Stimulated activated naive CD8-positive, alpha-beta T cell treated with anti-CD3 and anti-CD28 coated beads, Interleukin-15, Interleukin-2, amounts not matched to agents 100 U/mL and 50 U/mL, for 24 hours (primary cell): Measurements from ENCODE around the gene GPC3.
"Not testable (repeated sequence)": the region's sequence is repeated elsewhere in the genome, so short reads cannot be mapped to it uniquely, and the experiment has no call there.

Experiments
- ATAC-seq: fragments of 150-1000 bp; cut with Tn5 transposase; one replicate; pipeline ENCODE4 v1.10.0; 2021
- DNase-seq: peaks from one replicate; pipeline ENCODE4 v3.0.0; 2021

GPC3 gene

DNA sequence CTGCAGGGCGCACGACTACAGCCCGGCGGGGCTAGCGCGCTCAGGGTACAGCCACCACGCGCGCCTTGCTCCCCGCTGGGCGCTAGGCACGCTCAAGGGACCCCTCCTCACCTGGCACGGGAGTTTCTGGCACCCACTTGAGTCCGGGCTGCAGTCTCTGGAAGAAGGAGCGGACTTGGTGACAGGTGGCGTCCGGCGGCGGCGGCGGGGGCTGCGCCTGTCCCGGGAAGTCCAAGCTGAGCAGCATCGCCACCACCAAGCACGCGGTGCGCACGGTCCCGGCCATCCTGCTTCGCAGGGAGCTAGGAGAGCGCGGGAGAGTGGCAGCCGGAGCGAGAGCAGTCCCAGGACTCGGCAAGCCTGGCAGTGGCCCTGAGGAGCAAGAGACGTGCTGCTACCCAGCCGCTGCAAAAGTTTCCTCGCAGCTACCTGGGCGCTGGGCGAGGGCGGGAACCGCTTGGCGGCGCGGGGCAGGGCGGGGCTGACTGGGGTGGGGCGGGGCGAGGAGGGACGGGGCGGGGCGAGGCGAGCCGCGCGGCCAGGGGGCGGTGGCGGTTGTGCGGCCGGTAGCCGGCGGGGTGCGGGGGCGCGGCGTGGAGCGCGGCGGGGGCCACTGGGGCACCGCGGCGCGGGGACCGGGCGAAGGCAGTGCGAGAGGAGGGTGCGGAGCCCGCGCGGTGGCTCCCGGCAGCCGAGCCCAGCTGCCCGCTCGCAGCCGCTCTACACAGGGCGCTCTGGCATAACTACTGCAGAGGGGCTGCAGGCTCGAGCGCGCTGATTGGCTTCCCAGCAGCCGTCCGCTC, at the start of gene GPC3:
GPC3 (minus strand) TSS at position 431 of the 803 bp plus-strand sequence.
- DNase-seq (peak; percentile 42), ATAC-seq (peak; percentile 85)

- ATAC-seq, result no peak
- DNase-seq, result no peak
These were observed 47.0 kb upstream of the GPC3 start for GRCh38 chrX:134032441-134032840.

DNA sequence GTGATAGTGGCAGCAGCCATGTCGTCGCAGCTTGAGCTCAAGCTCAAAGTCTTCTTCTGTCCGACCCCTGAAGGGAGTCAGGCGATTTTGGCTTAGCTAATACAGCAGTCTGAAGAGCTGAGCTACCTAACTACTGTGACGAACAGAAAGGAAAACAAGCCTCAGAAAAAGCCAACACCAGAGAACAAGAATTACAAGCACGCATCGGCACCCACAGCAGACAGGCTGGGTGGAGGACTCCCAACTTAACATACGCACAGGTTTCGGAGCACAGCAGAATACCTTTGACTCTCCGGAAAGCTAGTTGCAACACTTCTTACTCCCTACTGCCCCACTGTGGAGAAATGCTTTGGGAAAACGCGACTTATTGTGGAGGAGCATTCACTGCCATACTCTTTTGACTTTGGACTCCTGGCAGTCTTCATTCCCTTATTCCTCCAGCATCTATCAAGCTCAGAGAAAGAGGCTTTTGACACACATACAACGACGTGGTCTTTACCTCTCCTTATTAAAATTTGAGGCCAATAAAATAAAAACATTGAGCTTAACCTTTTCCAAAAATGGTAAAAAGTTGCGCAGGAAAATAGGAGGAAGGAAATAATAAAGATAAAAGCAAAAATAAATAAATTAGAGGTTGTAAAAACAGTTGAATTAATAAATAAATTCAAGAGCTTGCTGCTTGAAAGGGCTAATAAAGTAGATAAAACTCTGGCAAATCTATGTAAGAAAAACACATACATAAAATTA, 41.3 kb upstream of the GPC3 start:
- no peak for ATAC-seq
- peak; percentile 10 for DNase-seq

DNA sequence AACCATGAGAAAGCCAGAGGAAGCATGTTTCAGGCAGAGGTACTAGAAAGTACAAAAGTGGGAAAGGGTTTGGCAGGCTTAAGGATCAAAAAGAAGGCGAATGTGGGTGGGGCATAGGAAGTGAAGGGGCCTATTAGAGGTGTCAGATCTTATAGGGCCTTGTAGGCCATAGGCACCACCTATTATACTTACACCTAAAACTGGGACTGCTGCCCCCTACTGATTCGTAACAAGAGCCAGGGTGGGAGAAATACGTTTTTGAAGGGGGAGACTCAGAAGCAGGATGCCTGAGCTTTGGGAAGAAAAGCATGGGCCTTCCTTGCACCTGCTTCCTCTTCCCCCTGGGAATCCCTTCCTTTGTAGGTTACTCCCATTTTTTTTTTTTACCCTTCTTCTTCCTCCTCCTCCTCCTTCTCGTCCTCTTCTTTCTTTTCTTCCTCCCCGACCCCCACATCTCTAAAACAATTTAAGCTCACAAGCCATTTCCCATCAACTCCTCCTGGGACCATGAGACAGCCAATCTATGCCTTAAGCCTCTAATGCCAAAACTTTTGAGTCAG, 40.7 kb upstream of the GPC3 start:
- ATAC-seq, result no peak
- no peak for DNase-seq

DNA sequence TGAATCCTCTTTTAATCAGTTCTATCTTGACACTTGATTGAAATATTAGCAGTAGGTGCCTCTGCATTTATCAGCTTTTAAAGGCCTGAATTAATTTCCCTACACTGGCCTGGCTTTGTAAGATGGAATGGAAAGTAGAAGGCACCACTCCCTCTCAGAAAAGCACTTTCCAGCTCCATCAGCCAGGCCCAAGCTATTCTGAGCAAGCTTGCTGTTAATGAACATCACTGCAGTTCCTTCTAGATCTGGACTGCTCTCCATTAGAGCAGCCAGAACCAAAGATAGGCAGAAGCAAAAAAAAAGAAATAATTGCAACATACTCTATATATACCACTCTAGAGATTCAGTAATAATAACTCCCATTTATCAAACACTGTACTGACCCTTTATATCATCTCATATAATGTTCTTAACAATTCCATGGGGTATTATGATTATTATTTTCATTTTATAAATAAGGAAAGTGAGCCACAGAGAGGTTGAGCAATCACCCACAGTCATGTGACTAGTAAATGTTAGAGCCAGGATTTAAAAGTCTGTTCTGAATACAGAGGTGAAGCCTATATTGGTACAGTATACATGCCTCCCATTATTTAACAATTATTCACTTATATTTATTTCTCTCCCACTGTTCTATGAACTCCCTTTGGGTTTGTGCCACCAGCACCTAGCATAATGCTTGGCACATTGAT, 39.4 kb upstream of the GPC3 start:
- no peak for ATAC-seq

DNA sequence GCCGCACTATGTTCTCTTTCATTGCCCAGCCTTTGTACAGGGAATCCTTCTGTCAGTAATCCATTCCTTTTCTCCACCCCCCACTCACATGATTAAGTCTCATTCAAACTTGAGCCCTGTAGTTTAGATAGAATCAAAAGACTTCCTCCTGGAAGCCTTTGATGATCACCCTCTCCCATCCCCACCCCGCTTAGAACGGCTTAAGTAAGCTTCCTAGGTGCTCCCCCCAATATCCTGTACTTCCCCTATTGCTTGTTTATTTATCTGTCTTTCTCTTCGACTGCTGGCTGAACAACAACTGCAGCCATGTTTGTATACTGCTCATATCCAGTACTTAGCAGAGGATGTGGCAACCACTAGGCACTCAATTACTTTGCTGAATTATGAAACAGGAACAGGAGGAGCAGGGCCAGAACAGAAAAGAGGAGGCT, 38.5 kb upstream of the GPC3 start:
- DNase-seq, result no peak
- ATAC-seq, result no peak

More for the DNA sequence above, 39.4 kb upstream of the GPC3 start:
- no peak for DNase-seq

DNA sequence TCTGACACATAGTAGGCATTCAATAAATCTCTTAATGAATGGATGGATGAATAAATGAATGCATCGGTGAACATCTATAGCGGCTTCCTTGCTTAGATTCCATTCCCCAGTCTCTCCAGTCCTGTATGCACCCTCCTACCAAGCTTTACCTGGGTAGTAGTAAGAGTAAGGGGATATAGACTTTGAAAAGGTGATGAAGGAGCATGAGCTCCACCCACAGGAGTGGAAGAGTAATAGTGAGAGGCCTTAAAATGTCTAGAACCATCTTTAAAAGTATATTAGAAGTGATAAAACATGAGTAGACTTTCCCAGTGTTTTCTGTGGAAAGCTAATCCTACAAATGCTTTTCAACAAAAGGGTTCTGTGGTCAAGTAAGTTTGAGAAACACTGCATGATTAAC, 35.5 kb upstream of the GPC3 start:
- ATAC-seq, result no peak

DNA sequence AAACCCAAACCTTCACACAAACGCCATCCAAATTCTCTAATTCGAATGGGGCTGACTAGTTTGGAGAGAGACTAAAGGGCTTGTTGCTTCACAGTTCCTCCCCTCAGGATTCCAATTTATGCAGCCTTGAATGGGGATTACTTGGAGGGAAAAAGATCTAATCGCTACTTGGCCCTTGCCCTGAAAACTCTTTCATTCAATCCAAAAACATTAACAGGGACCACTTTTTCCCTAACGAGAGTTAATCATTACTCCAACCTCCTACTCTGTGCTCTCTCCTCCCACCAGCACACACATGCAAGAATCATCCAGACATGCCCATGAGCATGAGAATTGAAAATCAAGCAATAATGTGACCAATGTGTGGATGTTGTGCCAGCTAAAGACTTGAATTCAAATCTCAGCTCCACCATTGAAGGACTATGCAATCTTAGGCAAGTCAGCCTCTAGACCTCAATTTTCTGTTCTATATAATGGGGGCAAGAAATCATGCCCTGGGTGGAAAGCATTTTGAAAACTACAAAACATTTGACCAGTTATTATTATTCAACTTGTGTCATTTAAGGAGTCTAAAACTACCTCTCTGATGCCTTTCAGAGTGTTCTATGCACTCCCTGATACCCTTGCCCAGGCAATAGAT, 34.3 kb upstream of the GPC3 start:
- no peak for DNase-seq
- no peak for ATAC-seq

More for the DNA sequence above, 35.5 kb upstream of the GPC3 start:
- DNase-seq, result no peak

- not testable (repeated sequence) for DNase-seq, ATAC-seq
These were observed 30.9 kb upstream of the GPC3 start for GRCh38 chrX:134016309-134016708.

GRCh38 chrX:134015510-134015909, 30.1 kb upstream of the GPC3 start:
- DNase-seq, ATAC-seq: not testable (repeated sequence)

GRCh38 chrX:134013524-134013923, 28.1 kb upstream of the GPC3 start:
- ATAC-seq (no peak), DNase-seq (no peak)

DNA sequence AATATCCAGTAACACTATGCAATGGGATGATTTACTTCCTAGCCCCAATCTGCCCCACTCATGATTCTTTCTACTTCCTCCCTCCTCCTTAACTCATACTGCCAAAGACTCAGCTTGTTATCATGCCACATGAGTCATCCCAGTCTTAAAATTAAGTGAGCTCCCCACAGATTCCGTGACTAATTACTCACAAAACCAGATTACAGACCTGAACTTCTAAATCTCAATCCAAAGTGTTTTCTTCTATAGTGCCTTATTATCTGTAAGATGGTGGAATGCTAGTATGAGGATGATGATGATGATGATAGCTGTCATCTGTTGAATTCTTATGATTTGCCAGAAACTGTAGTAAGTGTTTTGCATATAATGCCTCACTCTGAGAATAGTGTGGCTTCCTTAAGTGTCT, 27.7 kb upstream of the GPC3 start:
- no peak for DNase-seq
- peak; percentile 81 for ATAC-seq

DNA sequence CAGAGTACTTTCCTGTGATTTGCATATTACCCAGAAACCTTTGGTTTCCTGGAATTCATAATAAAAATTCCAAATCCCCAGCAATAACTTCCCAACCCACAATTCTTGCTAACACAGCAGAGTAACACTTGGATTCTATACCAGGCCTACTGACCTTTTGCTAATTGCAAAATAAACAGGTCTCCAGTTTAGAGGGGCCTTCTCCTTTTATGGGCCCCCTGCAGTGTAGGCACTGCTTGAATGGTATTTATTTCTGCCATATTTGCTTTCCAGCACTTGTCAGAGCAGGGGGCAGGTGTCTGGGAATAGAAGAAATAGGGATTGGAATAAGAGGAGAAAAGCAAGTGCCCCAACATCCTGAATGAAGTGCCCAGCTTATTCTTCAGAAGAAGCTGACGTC, 25.3 kb upstream of the GPC3 start:
- no peak for DNase-seq

GRCh38 chrX:134007716-134008115, 22.3 kb upstream of the GPC3 start:
- no peak for ATAC-seq
- no peak for DNase-seq

More for the DNA sequence above, 25.3 kb upstream of the GPC3 start:
- no peak for ATAC-seq

GRCh38 chrX:134006484-134007161, 21.2 kb upstream of the GPC3 start:
- ATAC-seq, result peak; percentile 55
- no peak for DNase-seq

GRCh38 chrX:134004084-134004483, 18.7 kb upstream of the GPC3 start:
- ATAC-seq, result no peak
- no peak for DNase-seq

- DNase-seq (no peak), ATAC-seq (no peak)
These were observed 17.7 kb upstream of the GPC3 start for GRCh38 chrX:134002921-134003615.

DNA sequence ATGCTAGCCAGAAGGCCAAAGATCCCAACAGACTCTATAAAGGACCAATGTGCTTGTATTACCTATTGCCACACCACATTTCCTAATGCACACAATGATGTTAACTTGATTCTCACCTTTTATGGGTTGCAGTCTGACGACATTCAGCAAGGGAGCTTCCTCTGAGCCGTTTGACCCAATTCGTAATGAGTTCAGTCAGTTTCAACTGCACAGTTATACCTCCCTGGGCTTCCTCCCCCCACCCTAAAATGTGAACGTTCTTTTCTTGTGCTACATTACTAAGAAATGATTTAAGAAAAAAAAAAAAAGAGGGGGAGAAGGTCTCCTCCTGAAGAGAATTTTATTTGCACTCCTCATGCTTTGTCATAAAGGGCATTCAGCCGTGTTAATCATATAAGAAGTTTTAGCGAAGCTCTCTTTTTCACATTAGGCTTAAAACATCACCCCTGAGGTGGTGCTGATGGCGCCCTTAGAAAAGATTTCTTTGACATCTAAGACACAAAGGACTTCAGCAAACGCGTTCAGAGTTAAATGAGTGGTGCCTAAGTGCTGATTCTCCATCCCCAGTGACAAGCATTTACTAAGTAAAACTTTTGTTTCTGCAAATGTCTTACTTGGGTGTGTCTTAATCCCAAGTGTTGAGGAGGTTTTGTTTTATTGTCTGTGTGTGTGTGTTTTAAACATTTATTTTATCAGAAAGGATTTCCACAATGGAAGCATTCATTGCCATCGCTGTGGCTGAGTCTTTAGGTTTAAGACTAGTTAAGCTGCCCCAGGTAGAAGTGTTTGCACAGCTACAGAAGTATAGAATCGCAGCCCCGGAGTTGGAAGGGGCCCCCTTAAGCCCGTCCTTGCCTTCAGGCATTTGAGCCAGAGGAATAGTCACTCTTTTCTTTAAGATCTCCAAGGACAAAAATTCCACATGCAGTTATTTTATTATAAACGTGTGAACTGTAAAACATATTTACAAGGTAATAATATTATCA, 15.2 kb upstream of the GPC3 start:
- DNase-seq (no peak), ATAC-seq (no peak)

DNA sequence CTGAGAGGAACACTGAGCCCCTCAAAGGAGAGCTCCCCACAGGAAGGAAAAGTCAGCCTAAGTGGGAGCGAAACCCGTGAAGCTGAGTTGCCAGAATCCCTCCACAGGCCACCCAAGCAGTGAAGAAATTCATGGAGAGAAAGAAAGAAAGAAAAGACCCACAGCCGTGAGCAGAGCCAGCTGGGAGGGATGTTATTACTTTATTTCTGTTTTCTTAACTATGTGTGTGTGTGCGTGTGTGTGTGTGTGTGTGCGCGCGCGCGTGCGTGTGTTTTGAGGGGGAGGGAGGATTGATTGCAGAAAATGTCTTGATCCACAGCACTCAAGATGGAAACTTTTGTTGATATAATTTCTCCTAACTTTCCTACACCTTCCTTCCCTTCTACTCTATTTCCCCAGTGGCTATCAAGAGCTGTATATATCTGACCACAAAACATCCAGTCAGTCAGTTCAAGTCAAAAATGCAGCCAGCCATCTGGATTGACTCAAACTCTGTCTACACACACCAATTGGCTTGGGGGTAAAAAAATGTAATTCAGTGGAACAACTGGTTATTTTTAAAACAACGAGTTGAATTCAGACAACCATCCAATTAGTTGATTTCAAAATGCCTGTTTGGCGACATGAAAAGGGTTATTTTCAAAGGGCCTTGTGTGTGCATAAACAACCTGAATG, 13.8 kb upstream of the GPC3 start:
- ATAC-seq, result no peak
- DNase-seq, result no peak
